Prostate gland (tissue), 2 donors: ENCODE results near the gene TMEM140.

Experiments used
- CTCF ChIP-seq, 4 experiments: fragments of 200-600 bp in 2 of 4; fragments of 450-650 bp in 2 of 4; sonication (generic) in 2 of 4; IDR thresholded peaks; 1 replicate in 3 of 4; 2 replicates in 1 of 4; pipeline ENCODE4 v1.5.1; 2016 to 2019; ENCODE audit warnings: antibody characterized with exemption in 4 of 4, mild to moderate bottlenecking in 2 of 4, moderate library complexity in 2 of 4
- POLR2A ChIP-seq: fragments of 450-650 bp; IDR thresholded peaks from one replicate; pipeline ENCODE4 v1.6.1; 2016; ENCODE audit warnings: antibody characterized with exemption, mild to moderate bottlenecking

DNA sequence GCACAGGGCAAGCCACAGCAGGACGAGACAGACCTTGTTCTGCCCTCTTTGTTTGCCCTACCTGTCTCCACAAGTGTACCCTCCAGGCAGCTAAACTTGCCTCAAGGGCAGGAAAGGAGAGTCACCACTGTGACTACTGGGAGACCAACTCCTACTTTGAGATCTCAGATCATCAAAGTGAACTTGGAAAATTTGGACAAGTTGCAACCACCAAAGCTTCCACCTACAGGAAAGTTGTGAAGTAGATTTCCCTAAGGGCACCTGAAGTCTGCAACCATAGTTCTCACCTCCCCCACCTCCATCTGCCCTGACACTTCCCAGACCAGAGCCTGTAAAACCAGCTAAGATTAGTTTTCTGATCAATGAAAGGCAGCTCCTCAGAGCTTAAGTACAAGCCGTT lies 66.0 kb downstream of the TMEM140 start:
- TF ChIP-seq POLR2A (no peak), CTCF (IDR thresholded peaks at IDR 0.05) (no peak)
